NCI-H2107 (cell line): ENCODE results near the gene UBE2I.
"Not testable (repeated sequence)": the region's sequence is repeated elsewhere in the genome, so short reads cannot be mapped to it uniquely, and the experiment has no call there.

Experiments used
- DNase-seq: peaks from one replicate; lab custom pipeline; 2025; lab: John Stamatoyannopoulos, UW

UBE2I gene

GRCh38 chr16:1277617-1278282 lies 31.7 kb upstream of the UBE2I start:
- DNase-seq = no peak

- no peak for DNase-seq
These were observed 31.0 kb upstream of the UBE2I start for GRCh38 chr16:1278477-1278876.

- DNase-seq = no peak
These were observed 30.1 kb upstream of the UBE2I start for GRCh38 chr16:1279081-1279944.

GRCh38 chr16:1279945-1280589 lies 29.4 kb upstream of the UBE2I start:
- no peak for DNase-seq

GRCh38 chr16:1280783-1281182 lies 28.7 kb upstream of the UBE2I start:
- no peak for DNase-seq

- DNase-seq = no peak
These were observed 27.9 kb upstream of the UBE2I start for GRCh38 chr16:1281517-1281916.

GRCh38 chr16:1282324-1282973 lies 27.0 kb upstream of the UBE2I start:
- no peak for DNase-seq

- no peak for DNase-seq
These were observed 26.1 kb upstream of the UBE2I start for GRCh38 chr16:1283296-1283695.

- DNase-seq = no peak
These were observed 25.3 kb upstream of the UBE2I start for GRCh38 chr16:1283996-1284616.

GRCh38 chr16:1285669-1286512 lies 23.5 kb upstream of the UBE2I start:
- no peak for DNase-seq

GRCh38 chr16:1286513-1287094 lies 22.8 kb upstream of the UBE2I start:
- no peak for DNase-seq

GRCh38 chr16:1287982-1288670 lies 21.3 kb upstream of the UBE2I start:
- no peak for DNase-seq

GRCh38 chr16:1288813-1289476 lies 20.5 kb upstream of the UBE2I start:
- no peak for DNase-seq

- DNase-seq = no peak
These were observed 20.0 kb upstream of the UBE2I start for GRCh38 chr16:1289477-1289866.

GRCh38 chr16:1290063-1290501 lies 19.4 kb upstream of the UBE2I start:
- DNase-seq = no peak

- DNase-seq = peak; percentile 47
These were observed 18.4 kb upstream of the UBE2I start for GRCh38 chr16:1290860-1291575.

- no peak for DNase-seq
These were observed 17.9 kb upstream of the UBE2I start for GRCh38 chr16:1291576-1291974.

GRCh38 chr16:1292208-1292607 lies 17.2 kb upstream of the UBE2I start:
- DNase-seq = not testable (repeated sequence)

GRCh38 chr16:1292808-1293207 lies 16.6 kb upstream of the UBE2I start:
- DNase-seq = not testable (repeated sequence)
